Activated gamma-delta T cell (primary cell): ENCODE data around the gene SETD1A.

ENCODE experiments used
- DNase-seq: peaks from one replicate; lab custom pipeline; 2025; lab: John Stamatoyannopoulos, UW

Gene SETD1A

DNA sequence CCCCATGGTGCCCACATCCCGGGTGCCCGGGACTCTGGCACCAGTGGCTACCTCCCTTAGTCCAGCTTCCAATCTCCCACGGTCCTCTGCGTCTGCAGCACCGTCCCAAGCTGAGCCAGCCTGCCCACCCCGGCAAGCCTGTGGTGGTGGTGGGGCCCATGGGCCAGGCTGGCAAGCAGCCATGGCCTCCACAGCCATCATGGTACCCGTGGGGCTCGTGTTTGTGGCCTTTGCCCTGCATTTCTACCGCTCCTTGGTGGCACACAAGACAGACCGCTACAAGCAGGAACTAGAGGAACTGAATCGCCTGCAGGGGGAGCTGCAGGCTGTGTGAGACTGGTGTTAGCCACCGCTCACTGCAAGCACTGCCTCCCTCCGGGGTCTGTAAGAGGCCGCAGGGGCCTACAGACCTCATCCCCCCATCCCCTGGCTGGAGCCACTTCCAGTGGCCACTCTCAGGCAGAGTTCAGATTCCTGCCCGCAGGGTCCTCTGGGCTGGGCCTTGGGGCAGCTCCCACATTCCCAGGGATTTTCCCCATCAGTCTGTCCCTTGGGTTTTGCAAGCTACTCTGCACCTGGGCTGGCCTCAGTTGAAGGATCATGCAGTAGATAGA lies 3.9 kb upstream of the SETD1A start:
- no peak for DNase-seq

DNA sequence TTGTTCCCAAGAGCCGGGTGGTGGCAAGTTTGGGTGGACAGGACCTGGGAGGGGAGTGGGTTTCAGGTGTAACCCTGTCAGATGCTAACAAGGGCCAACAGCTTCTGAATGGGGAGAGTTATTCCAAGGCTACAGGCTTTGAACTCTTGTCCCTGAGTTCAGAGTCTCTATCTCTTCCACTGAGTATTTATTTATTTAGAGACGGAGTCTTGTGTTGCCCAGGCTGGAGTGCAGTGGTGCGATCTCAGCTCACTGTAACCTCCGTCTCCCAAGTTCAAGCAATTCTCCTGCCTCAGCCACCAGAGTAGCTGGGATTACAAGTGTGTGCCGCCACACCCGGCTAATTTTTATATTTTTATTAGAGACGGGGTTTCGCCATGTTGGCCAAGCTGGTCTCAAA lies 2.6 kb upstream of the SETD1A start:
- no peak for DNase-seq

DNA sequence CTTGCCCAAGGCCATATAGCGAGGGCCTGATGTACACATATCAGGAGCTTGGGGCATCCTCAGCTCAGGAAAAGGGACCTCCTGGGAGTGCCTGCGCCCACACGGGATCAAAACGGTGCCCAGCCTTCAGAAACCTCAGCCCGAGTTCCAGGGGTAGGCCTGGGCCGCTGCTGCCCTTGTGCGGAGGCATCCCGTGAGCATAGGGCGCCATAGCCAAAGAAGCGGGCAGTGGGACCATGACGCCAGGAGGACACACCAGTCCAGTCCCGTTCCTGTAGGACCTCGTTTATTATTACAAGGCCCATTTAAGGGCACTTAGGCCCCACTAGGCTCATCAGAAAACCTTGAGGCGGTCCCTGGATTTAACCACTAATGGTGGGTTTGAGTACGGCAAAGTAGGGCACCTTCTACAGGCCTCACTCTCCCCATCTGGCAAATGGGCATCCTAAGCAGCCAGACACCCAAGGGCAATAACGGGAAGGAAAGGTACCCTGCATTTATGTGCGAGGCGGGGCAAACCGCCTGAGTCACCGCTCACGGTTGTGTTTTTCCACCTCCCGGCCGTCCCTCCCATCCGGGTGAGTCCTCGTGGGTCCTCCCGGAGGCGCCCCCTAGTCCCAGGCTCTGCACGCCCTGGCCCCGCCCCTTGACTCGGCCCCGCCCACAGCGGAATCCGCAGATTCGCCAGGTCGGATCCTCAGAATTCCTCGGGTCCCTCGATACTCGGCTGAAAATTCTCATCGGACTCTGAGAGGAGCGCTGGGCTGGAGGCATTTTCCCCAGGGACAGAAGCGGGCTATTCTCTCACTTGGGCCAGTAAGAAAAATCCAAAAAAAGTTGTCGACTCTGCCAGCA lies 726 bp upstream of the SETD1A start:
- peak; percentile 62 for DNase-seq

DNA sequence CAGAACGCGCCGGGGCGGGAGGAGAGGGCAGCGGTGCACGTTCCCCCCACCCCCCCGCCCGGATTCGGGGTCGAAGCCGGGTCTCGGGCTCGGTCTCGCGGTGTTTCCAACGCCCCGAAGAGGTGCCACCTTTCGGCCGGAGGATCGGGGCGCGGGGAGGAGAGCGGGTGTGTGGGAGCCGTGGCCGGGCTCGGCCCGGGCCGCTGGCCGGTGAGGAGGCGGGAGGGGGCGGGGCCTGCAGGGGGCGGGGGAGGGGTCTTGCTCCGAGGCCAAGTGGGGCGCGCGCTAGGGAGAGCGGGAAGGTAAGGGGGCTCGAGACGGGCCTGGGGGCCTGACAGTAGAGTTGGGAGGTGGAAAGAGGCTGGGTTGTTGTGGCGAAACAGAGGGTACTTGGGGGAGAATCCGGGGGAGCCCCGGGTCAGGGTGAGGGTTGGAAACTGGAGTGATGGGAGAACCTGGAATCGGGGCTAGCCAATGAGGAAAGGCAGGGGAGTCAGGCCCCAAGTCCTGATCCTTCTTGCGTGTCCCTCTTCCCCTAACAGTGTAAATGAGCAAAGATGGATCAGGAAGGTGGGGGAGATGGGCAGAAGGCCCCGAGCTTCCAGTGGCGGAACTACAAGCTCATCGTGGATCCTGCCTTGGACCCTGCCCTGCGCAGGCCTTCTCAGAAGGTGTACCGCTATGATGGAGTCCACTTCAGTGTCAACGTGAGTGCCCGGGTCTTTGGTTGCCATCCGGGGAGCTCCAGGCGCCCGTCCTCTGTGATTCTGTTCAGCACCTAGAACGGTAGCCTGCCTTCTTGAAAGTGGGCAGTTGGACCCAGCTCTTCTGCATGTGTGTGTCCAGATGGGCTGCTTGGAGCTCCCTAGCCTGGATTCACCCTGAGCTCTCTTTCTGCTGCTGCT lies 873 bp downstream of the SETD1A start:
- DNase-seq, result no peak

DNA sequence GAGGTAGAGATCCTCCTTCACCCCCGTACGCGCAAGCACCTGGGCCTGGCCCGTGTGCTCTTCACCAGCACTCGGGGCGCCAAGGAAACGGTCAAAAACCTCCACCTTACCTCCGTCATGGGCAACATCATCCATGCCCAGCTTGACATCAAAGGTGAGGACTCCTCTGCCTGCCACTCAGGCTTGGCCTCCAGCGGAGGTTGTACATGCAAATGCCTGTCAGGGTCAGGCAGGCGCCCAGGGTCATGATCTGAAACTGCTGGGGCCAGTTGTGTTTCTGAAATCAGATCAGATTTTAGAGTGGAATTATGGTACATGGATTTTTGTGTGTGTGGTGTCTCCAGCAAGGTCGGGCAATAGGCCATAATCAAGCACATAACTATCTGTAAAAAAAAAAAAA lies 3.8 kb downstream of the SETD1A start:
- DNase-seq, result no peak

DNA sequence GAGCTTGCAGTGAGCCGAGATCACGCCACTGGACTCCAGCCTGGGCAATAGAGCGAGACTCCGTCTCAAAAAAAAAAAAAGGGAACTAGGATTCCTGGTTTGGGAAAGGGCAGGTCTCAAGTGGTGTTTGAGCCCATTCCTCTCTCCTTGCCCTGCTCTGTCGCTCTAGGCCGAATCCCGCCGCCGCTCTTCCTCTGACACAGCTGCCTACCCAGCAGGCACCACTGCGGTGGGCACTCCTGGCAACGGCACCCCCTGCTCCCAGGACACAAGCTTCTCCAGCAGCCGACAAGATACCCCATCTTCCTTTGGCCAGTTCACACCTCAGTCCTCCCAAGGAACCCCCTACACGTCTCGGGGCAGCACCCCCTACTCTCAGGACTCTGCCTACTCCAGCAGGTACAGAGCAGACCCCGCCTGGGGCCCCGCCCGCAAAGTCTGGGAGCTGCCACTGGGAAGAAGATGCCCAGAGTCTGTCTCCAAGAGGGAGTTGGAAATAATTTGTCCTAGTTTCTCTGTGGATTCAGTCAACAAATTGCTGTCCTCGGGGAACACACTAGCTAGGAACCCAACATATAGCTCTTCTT lies 6.5 kb downstream of the SETD1A start:
- DNase-seq, result no peak

DNA sequence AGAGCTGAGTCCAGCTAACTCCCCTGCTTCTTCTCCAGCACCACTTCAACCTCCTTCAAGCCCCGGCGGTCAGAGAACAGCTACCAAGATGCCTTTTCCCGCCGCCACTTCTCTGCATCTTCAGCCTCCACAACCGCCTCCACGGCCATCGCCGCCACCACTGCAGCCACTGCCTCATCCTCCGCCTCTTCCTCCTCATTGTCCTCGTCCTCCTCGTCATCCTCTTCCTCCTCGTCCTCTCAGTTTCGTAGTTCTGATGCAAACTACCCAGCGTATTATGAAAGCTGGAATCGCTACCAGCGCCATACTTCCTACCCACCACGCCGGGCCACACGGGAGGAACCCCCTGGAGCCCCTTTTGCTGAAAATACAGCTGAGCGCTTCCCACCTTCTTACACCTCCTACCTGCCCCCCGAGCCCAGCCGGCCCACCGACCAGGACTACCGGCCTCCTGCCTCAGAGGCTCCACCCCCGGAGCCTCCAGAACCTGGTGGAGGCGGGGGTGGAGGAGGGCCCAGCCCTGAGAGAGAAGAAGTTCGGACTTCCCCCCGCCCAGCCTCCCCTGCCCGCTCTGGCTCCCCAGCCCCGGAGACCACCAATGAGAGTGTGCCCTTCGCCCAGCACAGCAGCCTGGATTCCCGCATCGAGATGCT lies 7.1 kb downstream of the SETD1A start:
- DNase-seq, result no peak

DNA sequence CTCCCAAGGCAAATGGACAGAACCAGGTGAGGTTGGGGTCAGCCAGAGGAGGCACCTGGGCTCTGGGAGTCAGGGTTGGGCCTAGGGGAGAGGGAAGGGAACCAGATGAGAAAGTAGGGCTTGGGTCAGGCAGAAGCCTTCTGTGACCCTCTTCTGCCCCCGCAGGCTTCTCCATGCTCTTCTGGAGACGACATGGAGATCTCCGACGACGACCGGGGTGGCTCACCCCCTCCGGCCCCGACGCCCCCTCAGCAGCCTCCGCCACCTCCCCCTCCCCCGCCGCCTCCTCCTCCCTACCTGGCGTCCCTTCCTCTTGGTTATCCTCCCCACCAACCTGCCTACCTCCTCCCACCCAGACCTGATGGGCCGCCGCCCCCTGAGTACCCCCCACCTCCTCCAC lies 7.9 kb downstream of the SETD1A start:
- no peak for DNase-seq

DNA sequence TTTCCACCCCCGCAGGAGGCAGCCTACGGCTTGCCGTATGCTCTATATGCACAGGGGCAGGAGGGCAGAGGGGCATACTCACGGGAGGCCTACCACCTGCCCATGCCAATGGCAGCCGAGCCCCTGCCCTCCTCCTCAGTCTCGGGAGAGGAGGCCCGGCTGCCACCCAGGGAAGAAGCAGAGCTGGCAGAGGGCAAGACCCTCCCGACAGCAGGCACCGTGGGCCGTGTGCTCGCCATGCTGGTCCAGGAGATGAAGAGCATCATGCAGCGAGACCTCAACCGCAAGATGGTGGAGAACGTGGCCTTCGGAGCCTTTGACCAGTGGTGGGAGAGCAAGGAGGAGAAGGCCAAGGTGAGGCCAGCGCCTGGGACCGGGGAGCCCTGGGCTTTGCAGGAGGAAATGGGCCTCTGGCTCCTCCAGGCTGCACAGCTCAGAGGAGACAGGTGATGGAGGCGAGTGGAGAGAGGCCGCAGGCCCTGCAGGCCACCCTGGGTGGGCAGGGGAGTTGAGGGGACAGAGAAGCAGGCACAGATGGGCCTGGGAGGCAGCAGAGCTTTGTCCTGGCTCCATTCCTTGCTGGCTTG lies 8.6 kb downstream of the SETD1A start:
- DNase-seq, result no peak

DNA sequence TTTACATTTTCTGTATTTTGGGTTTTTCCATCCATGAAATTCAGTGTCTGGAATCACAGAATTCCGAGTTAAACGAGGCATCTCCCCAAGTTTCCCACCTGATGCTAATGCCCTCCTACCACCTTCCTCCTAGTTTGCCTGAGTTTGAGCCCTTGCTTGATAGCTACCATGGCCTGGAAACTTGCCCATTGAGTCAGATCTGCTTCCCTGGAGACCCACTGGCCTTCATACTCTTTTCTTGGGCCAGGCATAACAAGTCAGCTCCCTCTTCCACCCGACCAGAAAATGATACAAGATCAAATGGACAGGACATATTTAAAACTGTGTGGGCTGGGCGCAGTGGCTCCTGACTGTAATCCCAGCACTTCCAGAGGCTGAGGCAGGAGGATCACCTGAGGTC lies 10.2 kb downstream of the SETD1A start:
- DNase-seq, result no peak

DNA sequence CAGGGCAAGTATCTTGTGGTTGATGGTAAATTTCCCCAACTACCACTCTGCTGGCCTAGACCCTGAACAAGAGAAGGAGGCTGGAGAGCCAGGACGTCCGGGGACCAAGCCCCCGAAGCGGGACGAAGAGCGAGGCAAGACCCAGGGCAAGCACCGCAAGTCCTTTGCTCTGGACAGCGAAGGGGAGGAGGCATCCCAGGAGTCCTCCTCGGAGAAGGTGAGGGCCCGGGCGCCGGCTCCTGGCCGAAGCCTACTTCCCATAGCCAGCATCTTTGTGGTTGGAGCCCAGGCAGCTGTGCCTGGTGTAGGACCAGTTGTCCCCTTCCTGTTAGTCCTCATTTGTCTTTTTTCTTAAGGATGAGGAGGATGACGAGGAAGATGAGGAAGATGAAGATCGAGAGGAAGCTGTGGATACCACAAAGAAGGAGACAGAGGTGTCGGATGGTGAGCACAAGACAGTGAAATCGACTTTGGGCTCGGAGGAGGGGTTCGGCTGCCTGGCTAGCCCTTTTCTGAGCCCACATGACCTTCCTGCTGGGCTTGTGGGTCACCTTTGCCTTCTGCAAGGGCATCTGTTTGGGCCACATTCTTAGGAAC lies 11.8 kb downstream of the SETD1A start:
- DNase-seq, result no peak

DNA sequence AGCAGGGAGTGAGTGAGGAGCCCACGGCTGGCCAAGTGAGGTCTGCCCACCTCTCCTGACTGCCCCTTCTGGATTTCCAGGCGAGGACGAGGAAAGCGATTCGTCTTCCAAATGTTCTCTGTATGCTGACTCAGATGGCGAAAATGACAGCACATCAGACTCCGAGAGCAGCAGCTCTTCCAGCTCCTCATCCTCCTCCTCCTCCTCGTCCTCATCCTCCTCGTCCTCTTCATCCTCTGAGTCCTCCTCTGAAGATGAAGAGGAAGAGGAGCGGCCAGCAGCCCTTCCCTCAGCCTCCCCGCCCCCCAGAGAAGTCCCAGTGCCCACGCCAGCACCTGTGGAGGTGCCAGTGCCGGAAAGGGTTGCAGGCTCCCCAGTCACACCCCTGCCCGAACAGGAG lies 13.7 kb downstream of the SETD1A start:
- DNase-seq, result no peak

DNA sequence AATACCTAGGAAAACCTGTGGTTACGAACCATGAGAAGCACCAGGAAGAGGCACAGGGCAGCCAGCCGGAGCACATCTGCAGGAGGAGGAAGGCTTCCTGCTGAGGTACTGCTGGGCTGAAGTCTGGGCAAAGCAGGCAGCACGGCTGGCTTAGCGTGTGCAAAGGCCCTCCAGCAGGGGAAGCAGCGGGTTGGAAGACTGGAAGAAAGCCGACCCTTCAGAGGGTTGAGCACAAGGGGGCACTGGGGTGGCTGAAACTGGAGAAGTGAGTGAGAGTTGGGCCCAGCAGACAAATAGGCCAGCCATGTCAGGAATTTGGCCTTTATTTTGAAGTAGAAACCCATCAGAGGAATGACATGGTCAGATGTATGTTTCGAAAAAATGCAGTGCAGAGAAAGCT lies 15.3 kb downstream of the SETD1A start:
- no peak for DNase-seq

DNA sequence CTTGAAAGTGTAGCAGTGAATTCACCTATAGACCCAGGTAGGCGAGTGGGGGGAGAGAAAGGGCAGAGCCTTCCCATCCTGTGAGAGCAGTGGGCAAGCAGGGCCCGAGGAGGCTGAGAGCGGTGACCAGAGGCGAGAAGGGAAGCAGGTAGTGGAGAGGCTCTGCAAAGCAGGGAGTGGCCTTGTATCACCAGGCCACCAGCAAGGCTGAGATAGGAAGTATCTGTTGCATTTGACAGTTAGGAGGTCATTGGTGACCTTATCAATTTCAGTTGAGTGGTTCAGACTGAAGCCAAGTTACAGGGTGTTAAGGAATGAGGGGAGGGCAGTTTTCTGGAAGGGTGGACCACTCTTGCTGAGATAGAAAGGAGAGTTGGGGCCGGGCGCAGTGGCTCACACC lies 16.8 kb downstream of the SETD1A start:
- DNase-seq, result no peak

DNA sequence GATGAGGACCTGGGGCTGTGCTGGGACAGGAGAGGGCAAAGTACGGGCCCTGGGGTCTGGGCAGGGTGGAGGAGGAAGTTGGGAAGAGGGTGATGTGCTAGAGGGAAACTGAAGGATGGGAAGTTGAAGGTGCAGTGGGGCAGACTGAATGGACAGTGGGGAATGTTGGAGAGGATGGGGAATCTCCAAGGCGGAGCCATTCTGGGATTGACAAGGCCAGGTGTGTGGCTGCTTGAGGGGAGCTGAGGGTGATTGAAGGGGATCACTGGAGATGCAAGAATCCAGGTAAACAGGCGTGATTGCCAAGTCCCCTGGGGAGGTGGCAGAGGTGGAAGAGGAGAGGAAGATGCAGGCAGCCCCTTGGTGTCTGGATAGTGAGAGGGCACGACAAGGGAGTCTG lies 18.9 kb downstream of the SETD1A start:
- DNase-seq, result no peak

DNA sequence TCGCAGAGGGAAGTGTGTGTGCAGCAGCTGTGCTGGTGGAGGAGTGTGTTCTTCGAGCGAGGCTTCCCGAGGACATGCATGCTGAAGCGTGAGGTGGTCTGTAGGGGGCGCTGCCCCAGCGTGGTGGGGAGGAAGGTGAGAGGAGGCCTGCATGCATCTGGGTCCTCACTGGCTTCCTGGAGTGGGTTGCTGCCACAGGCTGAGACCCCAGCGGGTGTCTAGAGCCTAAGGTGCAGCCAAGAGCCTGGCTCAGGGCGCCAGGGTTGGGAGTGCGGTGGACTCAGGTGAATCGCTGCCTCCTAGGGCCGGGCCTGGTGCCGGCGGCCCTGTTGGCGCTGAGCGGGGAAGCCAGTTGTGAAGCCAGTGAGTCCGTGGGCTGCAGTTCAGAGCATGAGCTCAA lies 19.9 kb downstream of the SETD1A start:
- no peak for DNase-seq

DNA sequence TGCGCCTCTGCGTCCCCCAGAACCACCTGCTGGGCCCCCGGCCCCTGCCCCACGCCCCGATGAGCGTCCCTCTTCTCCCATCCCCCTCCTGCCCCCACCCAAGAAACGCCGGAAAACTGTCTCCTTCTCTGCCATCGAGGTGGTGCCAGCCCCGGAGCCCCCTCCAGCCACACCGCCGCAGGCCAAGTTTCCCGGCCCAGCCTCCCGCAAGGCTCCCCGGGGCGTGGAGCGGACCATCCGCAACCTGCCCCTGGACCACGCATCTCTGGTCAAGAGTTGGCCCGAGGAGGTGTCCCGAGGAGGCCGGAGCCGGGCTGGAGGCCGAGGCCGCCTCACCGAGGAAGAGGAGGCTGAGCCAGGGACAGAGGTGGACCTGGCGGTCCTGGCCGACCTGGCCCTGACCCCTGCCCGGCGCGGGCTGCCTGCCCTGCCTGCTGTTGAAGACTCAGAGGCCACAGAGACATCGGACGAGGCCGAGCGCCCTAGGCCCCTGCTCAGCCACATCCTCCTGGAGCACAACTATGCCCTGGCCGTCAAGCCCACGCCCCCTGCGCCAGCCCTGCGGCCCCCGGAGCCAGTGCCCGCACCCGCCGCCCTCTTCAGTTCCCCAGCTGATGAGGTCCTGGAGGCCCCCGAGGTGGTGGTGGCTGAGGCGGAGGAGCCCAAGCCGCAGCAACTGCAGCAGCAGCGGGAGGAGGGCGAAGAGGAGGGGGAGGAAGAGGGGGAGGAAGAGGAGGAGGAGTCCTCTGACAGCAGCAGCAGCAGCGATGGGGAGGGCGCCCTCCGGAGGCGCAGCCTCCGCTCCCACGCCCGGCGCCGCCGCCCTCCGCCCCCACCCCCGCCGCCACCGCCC lies 21.8 kb downstream of the SETD1A start:
- DNase-seq, result no peak

DNA sequence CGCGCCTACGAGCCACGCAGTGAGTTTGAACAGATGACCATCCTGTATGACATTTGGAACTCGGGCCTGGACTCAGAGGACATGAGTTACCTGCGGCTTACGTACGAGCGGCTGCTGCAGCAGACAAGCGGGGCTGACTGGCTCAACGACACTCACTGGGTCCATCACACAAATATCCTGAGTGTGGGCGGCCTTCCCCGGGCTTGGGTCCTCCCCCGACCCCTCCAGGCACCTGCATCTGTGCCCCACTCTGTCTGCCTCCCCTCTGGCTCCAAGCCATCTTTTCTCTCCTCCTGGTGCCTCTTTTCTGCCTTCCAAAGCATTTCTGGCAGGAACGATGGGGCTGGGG lies 22.4 kb downstream of the SETD1A start:
- DNase-seq, result no peak

DNA sequence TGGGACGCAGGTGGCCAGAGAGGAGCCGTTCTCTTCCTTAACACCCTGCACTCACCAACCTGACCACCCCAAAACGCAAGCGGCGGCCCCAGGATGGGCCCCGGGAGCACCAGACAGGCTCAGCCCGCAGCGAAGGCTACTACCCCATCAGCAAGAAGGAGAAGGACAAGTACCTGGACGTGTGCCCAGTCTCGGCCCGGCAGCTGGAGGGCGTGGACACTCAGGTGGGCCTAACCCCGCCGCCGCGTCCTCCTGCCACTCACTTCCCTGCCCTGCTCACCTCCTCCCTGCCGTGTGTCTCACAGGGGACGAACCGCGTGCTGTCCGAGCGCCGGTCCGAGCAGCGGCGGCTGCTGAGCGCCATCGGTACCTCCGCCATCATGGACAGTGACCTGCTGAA lies 22.9 kb downstream of the SETD1A start:
- DNase-seq, result no peak

DNA sequence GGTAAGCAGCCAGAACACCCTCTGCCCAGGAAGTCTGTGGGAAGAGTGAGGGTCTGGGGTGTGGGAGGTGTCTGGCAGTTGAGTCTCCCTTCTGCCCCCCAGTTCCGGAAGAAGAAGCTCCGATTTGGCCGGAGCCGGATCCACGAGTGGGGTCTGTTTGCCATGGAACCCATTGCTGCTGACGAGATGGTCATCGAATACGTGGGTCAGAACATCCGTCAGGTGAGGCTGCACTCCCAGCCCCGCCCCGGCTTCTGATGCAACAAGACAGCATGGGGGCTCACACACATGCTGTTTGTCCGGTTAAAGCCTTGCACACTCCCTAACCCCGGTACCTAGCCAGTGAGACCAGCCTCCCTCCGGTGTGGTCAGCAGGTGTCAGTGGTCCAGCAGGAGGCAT lies 23.4 kb downstream of the SETD1A start:
- DNase-seq, result no peak
